ENCODE measurements around the gene NFIB. TPM values are rescaled to one million over a fixed set of nuclear protein-coding genes. Genes with fewer than 3 reads are reported as not detected.

NFIB gene
- total and polyA plus RNA-seq, 8 donors: 88.8 to 144 (median 127) TPM

DNA sequence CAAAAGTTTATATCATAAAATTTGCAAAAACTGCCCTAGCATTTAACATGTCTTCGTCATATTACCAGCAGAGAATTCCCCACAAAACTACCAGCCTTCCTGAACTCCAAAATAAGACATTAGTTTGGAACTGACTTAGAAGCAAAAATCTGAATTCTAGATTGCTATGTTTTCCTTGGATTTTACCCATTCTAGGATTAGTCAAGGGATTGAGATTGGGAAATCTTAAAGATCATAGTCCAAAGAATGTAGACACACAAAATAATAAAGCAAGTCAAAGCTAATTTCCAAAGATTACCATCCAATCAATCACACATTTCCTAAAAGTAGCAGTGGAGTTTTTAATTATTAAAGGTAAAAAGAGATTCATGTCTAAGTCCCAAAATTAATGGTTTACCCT, 138.2 kb downstream of the NFIB start:
- intact Hi-C loops (cut with DNase I): no loop called here
- no peaks in the 10 kb centered on the region for H3K9me3 ChIP-seq
- no peak overlapping the region for H3K27ac ChIP-seq
- TF ChIP-seq, protein P1, sequence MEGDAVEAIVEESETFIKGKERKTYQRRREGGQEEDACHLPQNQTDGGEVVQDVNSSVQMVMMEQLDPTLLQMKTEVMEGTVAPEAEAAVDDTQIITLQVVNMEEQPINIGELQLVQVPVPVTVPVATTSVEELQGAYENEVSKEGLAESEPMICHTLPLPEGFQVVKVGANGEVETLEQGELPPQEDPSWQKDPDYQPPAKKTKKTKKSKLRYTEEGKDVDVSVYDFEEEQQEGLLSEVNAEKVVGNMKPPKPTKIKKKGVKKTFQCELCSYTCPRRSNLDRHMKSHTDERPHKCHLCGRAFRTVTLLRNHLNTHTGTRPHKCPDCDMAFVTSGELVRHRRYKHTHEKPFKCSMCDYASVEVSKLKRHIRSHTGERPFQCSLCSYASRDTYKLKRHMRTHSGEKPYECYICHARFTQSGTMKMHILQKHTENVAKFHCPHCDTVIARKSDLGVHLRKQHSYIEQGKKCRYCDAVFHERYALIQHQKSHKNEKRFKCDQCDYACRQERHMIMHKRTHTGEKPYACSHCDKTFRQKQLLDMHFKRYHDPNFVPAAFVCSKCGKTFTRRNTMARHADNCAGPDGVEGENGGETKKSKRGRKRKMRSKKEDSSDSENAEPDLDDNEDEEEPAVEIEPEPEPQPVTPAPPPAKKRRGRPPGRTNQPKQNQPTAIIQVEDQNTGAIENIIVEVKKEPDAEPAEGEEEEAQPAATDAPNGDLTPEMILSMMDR (IDR thresholded peaks at IDR 0.05): no peak
- H3K4me1 ChIP-seq: peaks cover 4 to 13% of the 10 kb centered on the region in 2 donors
- DNase-seq (no peak), ATAC-seq (no peak)
- H3K27me3 ChIP-seq: no peaks in the 10 kb centered on the region
- H3K4me3 ChIP-seq: no peak overlapping the region
- no peaks in the 10 kb centered on the region for H3K36me3 ChIP-seq

DNA sequence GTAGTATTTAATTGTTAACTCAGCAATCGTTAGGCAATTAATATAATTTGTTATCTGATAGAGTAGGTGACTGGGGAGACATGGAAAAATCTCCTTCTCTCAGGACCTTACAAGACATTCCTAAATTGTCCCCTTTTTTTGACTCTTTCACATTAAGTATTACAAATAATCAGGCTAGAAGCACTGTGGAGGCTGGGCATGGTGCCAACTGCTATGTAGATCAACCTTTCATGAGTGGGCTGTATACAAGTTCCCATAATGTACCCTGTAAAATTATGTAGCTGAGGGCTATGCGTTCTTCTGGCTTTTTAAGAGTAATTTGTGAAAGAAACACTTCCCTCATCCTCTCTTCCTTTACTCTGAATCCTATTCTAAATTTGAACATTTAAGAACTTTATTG, 140.2 kb downstream of the NFIB start:
- Histone ChIP-seq H3K4me3 (no peak overlapping the region), H3K9me3 (no peaks in the 10 kb centered on the region), H3K36me3 (no peaks in the 10 kb centered on the region), H3K27me3 (no peaks in the 10 kb centered on the region), H3K4me1 (no peaks in the 10 kb centered on the region), H3K27ac (no peak overlapping the region)
- ATAC-seq (no peak), DNase-seq (peak in 1 of 4 donors; percentile 41)
- TF ChIP-seq, protein P1 (IDR thresholded peaks at IDR 0.05): no peak
- intact Hi-C loops (cut with DNase I): no loop called here

DNA sequence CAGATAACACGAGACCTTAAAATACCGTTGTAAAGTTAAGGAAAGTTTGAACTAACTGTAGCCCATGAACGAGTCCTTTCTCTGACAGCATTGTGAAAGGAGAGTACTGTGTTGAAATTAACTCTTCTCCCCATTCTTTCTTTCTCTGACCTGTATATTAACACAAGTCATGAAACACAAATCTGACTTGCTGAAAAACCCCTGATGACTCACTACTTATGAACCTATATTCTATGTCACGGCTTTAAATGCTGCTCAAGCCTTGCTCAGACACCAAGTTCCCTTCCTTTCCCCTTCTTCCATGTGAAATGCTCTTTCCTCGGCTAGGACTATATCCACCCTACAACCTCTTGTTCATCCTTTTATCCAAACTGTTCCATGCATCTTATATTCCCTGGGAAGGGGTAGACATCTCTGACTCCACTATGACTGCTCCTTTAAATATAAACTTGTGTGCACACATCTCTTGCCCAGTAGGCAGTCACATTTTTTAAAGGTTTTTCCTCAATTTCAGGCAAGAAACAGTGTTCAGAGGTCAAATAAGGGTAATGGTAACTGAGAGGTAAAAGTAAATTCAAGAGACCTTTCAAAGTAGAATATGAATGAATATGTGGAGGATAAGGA, 142.9 kb downstream of the NFIB start:
- TF ChIP-seq, protein P1 (IDR thresholded peaks at IDR 0.05): no peak
- no peak overlapping the region for H3K4me3 ChIP-seq
- H3K36me3 ChIP-seq: no peaks in the 10 kb centered on the region
- H3K27me3 ChIP-seq: no peaks in the 10 kb centered on the region
- DNase-seq (no peak), ATAC-seq (no peak)
- intact Hi-C loops (cut with DNase I): no loop called here
- no peak overlapping the region for H3K27ac ChIP-seq
- H3K4me1 ChIP-seq: no peaks in the 10 kb centered on the region
- H3K9me3 ChIP-seq: no peaks in the 10 kb centered on the region

DNA sequence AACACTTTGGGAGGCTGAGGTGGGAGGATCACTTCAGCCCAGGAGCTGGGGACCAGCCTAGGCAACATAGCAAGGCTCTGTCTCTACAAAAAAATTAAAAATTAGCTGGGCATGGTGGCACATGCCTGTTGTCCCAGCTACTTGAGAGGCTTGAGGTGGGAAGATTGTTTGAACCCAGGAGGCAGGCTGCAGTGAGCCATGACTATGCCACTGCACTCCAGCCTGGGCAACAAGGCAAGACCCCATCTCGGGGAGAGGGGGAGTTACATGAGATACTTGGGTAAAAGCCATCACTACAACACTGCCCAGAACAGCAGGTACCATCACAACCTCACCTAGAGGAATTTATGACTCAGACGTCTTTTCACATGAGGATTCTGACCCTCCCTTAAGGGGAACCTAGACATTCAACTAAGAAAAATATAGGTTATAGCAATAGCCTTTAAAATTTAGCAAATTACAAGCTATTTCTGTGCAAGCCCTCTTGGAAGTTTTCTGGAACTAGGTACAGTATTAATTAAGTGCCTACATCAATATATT, 143.5 kb downstream of the NFIB start:
- H3K4me3 ChIP-seq: no peak overlapping the region
- TF ChIP-seq, protein P1 (IDR thresholded peaks at IDR 0.05): no peak
- ATAC-seq (no peak), DNase-seq (no peak)
- H3K9me3 ChIP-seq: no peaks in the 10 kb centered on the region
- H3K4me1 ChIP-seq: no peaks in the 10 kb centered on the region
- no peaks in the 10 kb centered on the region for H3K36me3 ChIP-seq
- intact Hi-C loops (cut with DNase I): no loop called here
- H3K27ac ChIP-seq: no peak overlapping the region
- H3K27me3 ChIP-seq: no peaks in the 10 kb centered on the region

DNA sequence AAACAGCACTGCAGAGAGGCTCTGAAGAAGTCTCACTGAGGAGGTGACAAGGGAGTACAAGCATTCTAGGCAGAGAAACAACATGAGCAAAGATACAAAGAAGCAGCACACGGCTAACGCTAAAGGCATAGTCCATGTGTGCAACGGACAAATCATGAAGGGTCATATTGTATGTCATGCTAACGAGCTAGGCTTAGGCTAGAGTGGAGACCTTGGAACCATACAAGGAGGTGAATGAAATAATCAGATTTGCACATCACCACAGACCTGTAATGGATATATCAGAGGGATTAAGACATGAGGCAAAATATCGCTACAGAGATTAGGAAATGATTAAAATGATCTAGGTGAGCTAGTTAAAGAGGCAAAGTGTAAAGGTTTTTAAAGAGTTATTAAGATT, 145.6 kb downstream of the NFIB start:
- TF ChIP-seq, protein P1 (IDR thresholded peaks at IDR 0.05): no peak
- no peaks in the 10 kb centered on the region for H3K9me3 ChIP-seq

More for the DNA sequence above, 145.6 kb downstream of the NFIB start:
- H3K4me3 ChIP-seq: no peak overlapping the region
- no peak for ATAC-seq
- no peak for DNase-seq
- no peaks in the 10 kb centered on the region for H3K27me3 ChIP-seq
- H3K36me3 ChIP-seq: no peaks in the 10 kb centered on the region
- intact Hi-C loops (cut with DNase I): no loop called here
- H3K27ac ChIP-seq: no peak overlapping the region
- H3K4me1 ChIP-seq: no peaks in the 10 kb centered on the region
